Activated T-helper 17 cell treated with anti-CD3 and anti-CD28 coated beads, Interleukin-2, amount 50 U/mL, for 72 hours (primary cell): ENCODE measurements around the gene ACP6. TPM values are rescaled to one million over a fixed set of nuclear protein-coding genes. Genes with fewer than 3 reads are reported as not detected.

Experiments used
- ATAC-seq: fragments of 150-1000 bp; cut with Tn5 transposase; replicated peaks from 2 replicates; pipeline ENCODE4 v1.10.0; 2021; ENCODE audit warnings: mild to moderate bottlenecking, moderate library complexity
- H3K27ac Mint-ChIP-seq: one replicate; pipeline ENCODE4 v1.8.0; 2022; ENCODE audit warnings: mixed read lengths
- H3K27me3 Mint-ChIP-seq: one replicate; pipeline ENCODE4 v1.8.0; 2022; ENCODE audit warnings: mixed read lengths
- H3K36me3 Mint-ChIP-seq: one replicate; pipeline ENCODE4 v1.8.0; 2022; ENCODE audit warnings: low read depth, mild to moderate bottlenecking, mixed read lengths
- H3K4me1 Mint-ChIP-seq: one replicate; pipeline ENCODE4 v1.8.0; 2022; ENCODE audit warnings: mixed read lengths
- H3K4me3 Mint-ChIP-seq: one replicate; pipeline ENCODE4 v1.8.0; 2022; ENCODE audit warnings: mild to moderate bottlenecking, mixed read lengths
- H3K9me3 Mint-ChIP-seq: one replicate; pipeline ENCODE4 v1.8.0; 2022; ENCODE audit warnings: mixed read lengths
- total RNA-seq, 2 donors: library from RNA; stranded (reverse); gene quantifications; one replicate each; pipeline ENCODE4 v1.2.3, GENCODE V29; 2022

The ACP6 gene
- total RNA-seq, 2 donors from 2014 or later = 10.9 to 12.0 TPM

GRCh38 chr1:147636314-147636713 lies 34.0 kb downstream of the ACP6 start:
- no peak overlapping the region for H3K4me3 Mint-ChIP-seq
- no peaks in the 10 kb centered on the region for H3K27me3 Mint-ChIP-seq
- peaks cover 7% of the 10 kb centered on the region for H3K36me3 Mint-ChIP-seq
- ATAC-seq = no peak
- no peaks in the 10 kb centered on the region for H3K9me3 Mint-ChIP-seq
- peaks cover 16% of the 10 kb centered on the region for H3K4me1 Mint-ChIP-seq
- no peak overlapping the region for H3K27ac Mint-ChIP-seq

DNA sequence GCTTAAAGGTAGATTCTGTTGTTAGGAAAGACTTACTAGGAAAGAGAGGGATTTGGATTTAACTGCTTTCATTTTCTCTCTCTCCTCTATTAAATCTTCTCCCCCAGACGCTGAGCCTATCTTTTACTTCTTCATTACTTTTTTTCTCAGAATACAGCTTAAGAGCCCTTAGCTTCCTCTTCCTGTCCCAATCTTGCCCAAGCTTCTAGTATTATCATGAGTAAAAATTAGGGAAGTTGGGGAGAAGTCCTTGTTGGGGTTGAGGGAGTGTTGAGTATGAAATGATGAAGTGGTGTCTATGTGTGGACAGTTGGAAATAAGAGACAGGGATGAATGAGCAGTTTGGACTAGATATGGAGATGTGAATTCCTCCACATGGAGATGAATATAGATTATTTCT lies 35.0 kb downstream of the ACP6 start:
- no peaks in the 10 kb centered on the region for H3K9me3 Mint-ChIP-seq
- no peaks in the 10 kb centered on the region for H3K27me3 Mint-ChIP-seq
- H3K4me1 Mint-ChIP-seq = peaks cover 12% of the 10 kb centered on the region
- peaks cover 7% of the 10 kb centered on the region for H3K36me3 Mint-ChIP-seq
- no peak for ATAC-seq
- peak overlapping the region; percentile 8 for H3K27ac Mint-ChIP-seq
- no peak overlapping the region for H3K4me3 Mint-ChIP-seq

DNA sequence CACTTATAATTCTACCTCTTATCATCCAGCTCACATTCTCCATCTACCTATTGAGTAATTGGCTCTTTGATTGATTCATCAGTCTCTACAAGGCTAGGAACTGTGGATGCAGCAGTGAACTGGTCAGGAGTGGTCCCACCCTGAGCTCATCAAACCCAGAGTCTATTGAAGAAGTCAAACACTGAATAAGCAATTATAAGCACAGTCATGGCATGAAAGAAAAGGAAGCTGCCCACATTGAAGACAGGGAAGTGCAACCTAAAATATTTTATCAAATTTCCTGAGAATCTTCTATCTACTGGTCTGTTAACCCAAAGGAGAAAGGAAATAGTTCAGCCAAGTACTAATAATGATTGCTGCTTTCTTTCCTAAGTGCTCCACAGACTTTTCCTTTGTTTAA lies 35.7 kb downstream of the ACP6 start:
- ATAC-seq = no peak
- Mint-ChIP-seq H3K27ac (no peak overlapping the region), H3K27me3 (no peaks in the 10 kb centered on the region), H3K36me3 (peaks cover 7% of the 10 kb centered on the region), H3K4me1 (peaks cover 13% of the 10 kb centered on the region), H3K9me3 (no peaks in the 10 kb centered on the region), H3K4me3 (no peak overlapping the region)

DNA sequence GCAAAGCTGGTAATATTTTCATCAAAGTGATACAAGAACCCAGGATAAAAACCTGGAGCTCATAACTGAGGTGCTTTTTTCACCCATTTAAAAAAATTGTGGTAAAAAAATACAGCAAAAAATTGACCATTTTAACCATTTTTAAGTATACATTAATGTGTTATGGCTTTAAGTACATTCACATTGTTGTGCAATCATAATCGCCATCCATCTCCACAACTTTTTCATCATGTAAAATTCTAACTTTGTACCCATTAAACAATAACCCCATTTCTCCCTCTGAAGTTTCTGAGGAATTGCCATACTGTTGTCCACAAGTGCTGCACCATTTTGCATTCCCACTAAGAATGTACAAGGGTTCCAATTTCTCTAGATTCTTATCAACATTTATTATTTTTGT lies 36.6 kb downstream of the ACP6 start:
- no peak for ATAC-seq
- Mint-ChIP-seq H3K9me3 (no peaks in the 10 kb centered on the region), H3K4me1 (peaks cover 18% of the 10 kb centered on the region), H3K4me3 (no peak overlapping the region), H3K27me3 (no peaks in the 10 kb centered on the region), H3K36me3 (peaks cover 7% of the 10 kb centered on the region), H3K27ac (no peak overlapping the region)

GRCh38 chr1:147631839-147632238 lies 38.5 kb downstream of the ACP6 start:
- H3K4me1 Mint-ChIP-seq = peaks cover 19% of the 10 kb centered on the region
- no peaks in the 10 kb centered on the region for H3K9me3 Mint-ChIP-seq
- H3K4me3 Mint-ChIP-seq = no peak overlapping the region
- H3K36me3 Mint-ChIP-seq = peaks cover 7% of the 10 kb centered on the region
- no peak overlapping the region for H3K27ac Mint-ChIP-seq
- no peak for ATAC-seq
- no peaks in the 10 kb centered on the region for H3K27me3 Mint-ChIP-seq

GRCh38 chr1:147630447-147630846 lies 39.9 kb downstream of the ACP6 start:
- Mint-ChIP-seq H3K27ac (peak overlapping the region; percentile 58), H3K4me3 (no peak overlapping the region), H3K27me3 (no peaks in the 10 kb centered on the region), H3K36me3 (peaks cover 16% of the 10 kb centered on the region), H3K9me3 (no peaks in the 10 kb centered on the region), H3K4me1 (peaks cover 12% of the 10 kb centered on the region)
- no peak for ATAC-seq

DNA sequence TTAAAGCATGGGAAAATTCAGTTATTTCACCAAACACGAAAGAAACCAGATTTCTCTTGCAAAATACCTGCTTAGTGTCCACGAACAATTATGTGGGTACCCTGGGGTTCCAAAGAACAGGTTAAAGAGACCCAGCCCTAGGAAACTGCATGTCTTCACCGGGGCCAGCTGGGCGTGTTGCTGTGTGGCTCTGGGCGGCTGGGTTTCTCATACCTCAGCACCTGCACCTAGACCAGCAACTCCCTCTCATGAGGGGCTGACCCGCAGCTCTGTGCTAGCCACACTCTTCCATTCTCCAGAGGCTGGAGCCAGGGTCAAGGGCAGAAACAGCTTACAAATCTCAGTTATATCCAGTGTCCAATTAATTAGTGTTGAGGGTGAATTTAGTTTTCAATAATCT lies 40.3 kb downstream of the ACP6 start:
- Mint-ChIP-seq H3K27ac (peak overlapping the region; percentile 58), H3K27me3 (no peaks in the 10 kb centered on the region), H3K4me1 (peaks cover 12% of the 10 kb centered on the region)

DNA sequence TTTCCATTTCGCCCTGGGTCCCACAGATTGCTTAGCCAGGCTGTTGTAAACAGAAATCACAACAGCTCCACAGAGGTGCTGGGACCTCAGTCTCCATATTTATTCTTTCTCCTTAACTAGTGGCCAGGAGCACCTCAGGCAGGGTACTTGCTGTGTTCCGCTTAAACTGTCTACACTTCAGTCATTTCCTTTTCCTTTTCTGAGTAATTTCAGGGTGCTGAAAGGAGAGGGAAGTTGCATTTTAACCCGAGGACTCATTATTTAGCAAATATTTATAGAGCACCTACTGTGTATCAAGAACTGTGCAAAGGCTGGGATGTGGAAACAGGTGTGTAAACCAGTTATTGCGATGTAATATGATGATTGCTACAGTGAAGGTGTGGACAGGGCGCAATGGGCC lies 41.9 kb downstream of the ACP6 start:
- Mint-ChIP-seq H3K27me3 (no peaks in the 10 kb centered on the region), H3K4me3 (peak overlapping the region; percentile 4), H3K27ac (peak overlapping the region; percentile 15), H3K4me1 (peaks cover 12% of the 10 kb centered on the region), H3K36me3 (peaks cover 28% of the 10 kb centered on the region), H3K9me3 (no peaks in the 10 kb centered on the region)
- peak; percentile 23 for ATAC-seq

More for the DNA sequence above, 40.3 kb downstream of the ACP6 start:
- no peak overlapping the region for H3K4me3 Mint-ChIP-seq
- H3K9me3 Mint-ChIP-seq = no peaks in the 10 kb centered on the region
- peaks cover 21% of the 10 kb centered on the region for H3K36me3 Mint-ChIP-seq
- ATAC-seq = no peak

GRCh38 chr1:147627435-147628110 lies 42.8 kb downstream of the ACP6 start:
- Mint-ChIP-seq H3K9me3 (no peaks in the 10 kb centered on the region), H3K4me1 (peaks cover 12% of the 10 kb centered on the region), H3K36me3 (peaks cover 36% of the 10 kb centered on the region), H3K27me3 (no peaks in the 10 kb centered on the region), H3K4me3 (no peak overlapping the region), H3K27ac (no peak overlapping the region)
- ATAC-seq = peak; percentile 56

- Mint-ChIP-seq H3K27ac (no peak overlapping the region), H3K4me1 (peaks cover 17% of the 10 kb centered on the region), H3K36me3 (peaks cover 45% of the 10 kb centered on the region), H3K9me3 (no peaks in the 10 kb centered on the region), H3K27me3 (no peaks in the 10 kb centered on the region), H3K4me3 (no peak overlapping the region)
- no peak for ATAC-seq
Measured at GRCh38 chr1:147626739-147627138, 43.6 kb downstream of the ACP6 start.

DNA sequence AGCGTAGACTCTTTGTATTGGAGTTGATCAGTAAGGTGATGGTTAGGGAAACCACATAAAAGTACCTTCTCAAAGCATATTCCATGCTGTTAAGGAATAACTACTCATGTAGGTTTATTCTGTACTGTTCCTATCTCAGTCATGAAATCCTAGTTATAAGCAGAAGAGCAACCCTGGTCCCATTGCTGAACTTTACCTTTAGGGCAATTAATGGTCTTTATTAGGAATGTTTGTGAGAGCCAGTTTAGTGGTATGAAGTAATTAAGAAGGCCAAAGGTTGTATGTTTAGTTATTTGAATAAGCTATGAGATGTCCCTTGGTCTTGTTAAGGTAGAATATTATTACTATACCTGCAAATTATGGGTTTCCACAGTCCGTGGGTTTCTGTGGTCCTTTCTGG lies 44.0 kb downstream of the ACP6 start:
- H3K27ac Mint-ChIP-seq = no peak overlapping the region

GRCh38 chr1:147625362-147625995 lies 44.8 kb downstream of the ACP6 start:
- H3K36me3 Mint-ChIP-seq = peaks cover 57% of the 10 kb centered on the region
- H3K4me3 Mint-ChIP-seq = no peak overlapping the region
- H3K27me3 Mint-ChIP-seq = no peaks in the 10 kb centered on the region
- peaks cover 17% of the 10 kb centered on the region for H3K4me1 Mint-ChIP-seq
- ATAC-seq = no peak
- H3K9me3 Mint-ChIP-seq = no peaks in the 10 kb centered on the region
- H3K27ac Mint-ChIP-seq = no peak overlapping the region

More for the DNA sequence above, 44.0 kb downstream of the ACP6 start:
- Mint-ChIP-seq H3K4me3 (no peak overlapping the region), H3K36me3 (peaks cover 49% of the 10 kb centered on the region), H3K4me1 (peaks cover 17% of the 10 kb centered on the region), H3K27me3 (no peaks in the 10 kb centered on the region), H3K9me3 (no peaks in the 10 kb centered on the region)
- no peak for ATAC-seq

GRCh38 chr1:147624529-147624928 lies 45.8 kb downstream of the ACP6 start:
- H3K27me3 Mint-ChIP-seq = no peaks in the 10 kb centered on the region
- H3K9me3 Mint-ChIP-seq = no peaks in the 10 kb centered on the region
- peaks cover 67% of the 10 kb centered on the region for H3K36me3 Mint-ChIP-seq
- no peak overlapping the region for H3K4me3 Mint-ChIP-seq
- no peak overlapping the region for H3K27ac Mint-ChIP-seq
- H3K4me1 Mint-ChIP-seq = peaks cover 14% of the 10 kb centered on the region
- no peak for ATAC-seq

- Mint-ChIP-seq H3K4me1 (peaks cover 13% of the 10 kb centered on the region), H3K4me3 (no peak overlapping the region), H3K27me3 (no peaks in the 10 kb centered on the region), H3K27ac (no peak overlapping the region), H3K9me3 (no peaks in the 10 kb centered on the region), H3K36me3 (peaks cover 72% of the 10 kb centered on the region)
- no peak for ATAC-seq
Measured at GRCh38 chr1:147624011-147624410, 46.3 kb downstream of the ACP6 start.

GRCh38 chr1:147622731-147623130 lies 47.6 kb downstream of the ACP6 start:
- no peaks in the 10 kb centered on the region for H3K27me3 Mint-ChIP-seq
- no peak for ATAC-seq
- peak overlapping the region; percentile 9 for H3K27ac Mint-ChIP-seq

More at GRCh38 chr1:147622731-147623130, 47.6 kb downstream of the ACP6 start:
- Mint-ChIP-seq H3K4me3 (no peak overlapping the region), H3K9me3 (no peaks in the 10 kb centered on the region), H3K4me1 (peaks cover 15% of the 10 kb centered on the region), H3K36me3 (peaks cover 85% of the 10 kb centered on the region)
